Measurements from ENCODE around the gene MTMR4. TPM values are rescaled to one million over a fixed set of nuclear protein-coding genes. Genes with fewer than 3 reads are reported as not detected.

The MTMR4 gene
- total RNA-seq, 1 donor from 2014 or later: 76.5 TPM

DNA sequence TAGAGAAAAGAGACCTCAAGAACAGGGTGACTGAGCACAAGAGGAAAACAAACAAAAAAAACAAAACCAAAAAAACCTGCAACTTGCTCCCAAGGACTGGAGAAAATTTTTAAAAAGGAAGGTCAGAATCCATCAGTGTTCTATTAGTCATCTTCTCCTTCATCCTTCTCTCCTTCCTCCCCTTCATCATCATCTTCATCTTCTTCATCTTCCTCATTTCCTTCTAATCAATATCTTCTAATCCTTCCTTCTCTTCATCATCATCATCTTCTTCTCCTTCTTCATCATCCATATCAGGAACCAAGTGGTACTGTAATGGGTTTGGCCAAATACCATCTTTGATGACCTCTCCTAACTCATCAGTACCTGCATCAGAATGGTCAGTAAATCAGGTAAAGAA lies 38.5 kb downstream of the MTMR4 start:
- Mint-ChIP-seq H3K9me3 (no peaks in the 10 kb centered on the region), H3K27ac (no peak overlapping the region), H3K27me3 (no peaks in the 10 kb centered on the region), H3K4me1 (ENCODE audit: unreplicated experiment) (no peaks in the 10 kb centered on the region), H3K36me3 (no peaks in the 10 kb centered on the region), H3K4me3 (no peak overlapping the region)
- TF ChIP-seq, protein P1, sequence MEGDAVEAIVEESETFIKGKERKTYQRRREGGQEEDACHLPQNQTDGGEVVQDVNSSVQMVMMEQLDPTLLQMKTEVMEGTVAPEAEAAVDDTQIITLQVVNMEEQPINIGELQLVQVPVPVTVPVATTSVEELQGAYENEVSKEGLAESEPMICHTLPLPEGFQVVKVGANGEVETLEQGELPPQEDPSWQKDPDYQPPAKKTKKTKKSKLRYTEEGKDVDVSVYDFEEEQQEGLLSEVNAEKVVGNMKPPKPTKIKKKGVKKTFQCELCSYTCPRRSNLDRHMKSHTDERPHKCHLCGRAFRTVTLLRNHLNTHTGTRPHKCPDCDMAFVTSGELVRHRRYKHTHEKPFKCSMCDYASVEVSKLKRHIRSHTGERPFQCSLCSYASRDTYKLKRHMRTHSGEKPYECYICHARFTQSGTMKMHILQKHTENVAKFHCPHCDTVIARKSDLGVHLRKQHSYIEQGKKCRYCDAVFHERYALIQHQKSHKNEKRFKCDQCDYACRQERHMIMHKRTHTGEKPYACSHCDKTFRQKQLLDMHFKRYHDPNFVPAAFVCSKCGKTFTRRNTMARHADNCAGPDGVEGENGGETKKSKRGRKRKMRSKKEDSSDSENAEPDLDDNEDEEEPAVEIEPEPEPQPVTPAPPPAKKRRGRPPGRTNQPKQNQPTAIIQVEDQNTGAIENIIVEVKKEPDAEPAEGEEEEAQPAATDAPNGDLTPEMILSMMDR (conservative IDR thresholded peaks at IDR 0.05): no peak
- DNase-seq (ENCODE audit: extremely low spot score, unreplicated experiment): no peak

DNA sequence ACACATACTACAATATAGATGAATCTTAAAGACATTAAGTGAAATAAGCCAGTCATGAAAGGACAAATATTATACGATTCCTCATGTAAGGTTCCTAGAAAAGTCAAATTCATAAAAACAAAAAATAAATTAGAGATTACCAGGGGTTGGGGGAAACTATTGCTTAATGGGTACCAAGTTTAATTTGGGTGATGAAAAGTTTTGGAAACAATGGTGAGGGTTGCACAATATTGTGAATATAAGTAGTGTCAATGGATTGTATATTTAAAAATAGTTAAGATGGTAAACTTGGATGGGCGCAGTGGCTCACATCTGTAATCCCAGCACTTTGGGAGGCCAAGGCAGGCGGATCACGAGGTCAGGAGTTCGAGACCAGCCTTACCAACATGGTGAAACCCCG lies 44.1 kb downstream of the MTMR4 start:
- Mint-ChIP-seq H3K4me1 (ENCODE audit: unreplicated experiment) (no peaks in the 10 kb centered on the region), H3K9me3 (no peaks in the 10 kb centered on the region), H3K27ac (no peak overlapping the region), H3K4me3 (no peak overlapping the region), H3K27me3 (peaks cover 20% of the 10 kb centered on the region), H3K36me3 (no peaks in the 10 kb centered on the region)
- DNase-seq (ENCODE audit: extremely low spot score, unreplicated experiment): no peak
- TF ChIP-seq, protein P1 (conservative IDR thresholded peaks at IDR 0.05): no peak

DNA sequence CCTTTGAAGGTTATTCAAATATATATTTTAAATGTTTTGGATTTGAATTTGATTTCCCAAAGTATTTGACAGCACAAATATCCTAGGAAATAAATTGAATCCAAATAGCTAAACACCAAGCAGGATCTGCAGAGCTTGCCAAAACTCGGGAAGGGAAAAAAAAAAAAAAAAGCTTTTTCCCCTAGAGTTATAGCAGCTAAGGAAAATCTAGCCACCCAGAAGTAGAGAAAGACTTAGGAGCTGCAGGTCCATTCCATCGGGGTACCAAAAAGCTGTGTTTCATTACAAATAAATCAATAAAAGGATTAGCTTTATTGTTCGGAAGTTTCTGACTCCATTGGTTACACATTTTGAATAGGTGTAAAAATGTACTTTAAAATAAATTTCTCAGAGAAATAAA lies 45.5 kb downstream of the MTMR4 start:
- H3K4me3 Mint-ChIP-seq: no peak overlapping the region
- no peaks in the 10 kb centered on the region for H3K36me3 Mint-ChIP-seq
- no peaks in the 10 kb centered on the region for H3K4me1 Mint-ChIP-seq (ENCODE audit: unreplicated experiment)
- peaks cover 22% of the 10 kb centered on the region for H3K27me3 Mint-ChIP-seq
- H3K27ac Mint-ChIP-seq: no peak overlapping the region
- H3K9me3 Mint-ChIP-seq: no peaks in the 10 kb centered on the region
- TF ChIP-seq, protein P1 (conservative IDR thresholded peaks at IDR 0.05): no peak
- no peak for DNase-seq (ENCODE audit: extremely low spot score, unreplicated experiment)

DNA sequence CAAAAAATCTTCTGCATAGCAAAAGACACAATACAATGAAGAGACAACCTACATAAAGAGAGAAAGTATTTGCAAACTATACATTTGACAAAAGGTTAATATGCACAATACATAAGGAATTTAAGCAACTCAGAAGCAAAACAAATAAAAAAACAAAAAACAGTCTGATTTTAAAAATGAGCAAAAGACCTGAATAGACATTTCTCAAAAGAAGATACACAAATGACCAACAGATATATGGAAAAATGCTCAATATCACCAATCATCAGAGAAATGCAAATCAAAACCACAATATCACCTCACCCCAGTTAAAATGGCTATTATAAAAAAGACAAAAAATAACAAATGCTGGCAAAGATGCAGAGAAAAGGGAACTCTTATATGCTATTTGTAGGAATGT lies 58.9 kb downstream of the MTMR4 start:
- Mint-ChIP-seq H3K36me3 (no peaks in the 10 kb centered on the region), H3K9me3 (no peaks in the 10 kb centered on the region), H3K27me3 (no peaks in the 10 kb centered on the region), H3K4me3 (no peak overlapping the region), H3K4me1 (ENCODE audit: unreplicated experiment) (no peaks in the 10 kb centered on the region), H3K27ac (no peak overlapping the region)
- no peak for DNase-seq (ENCODE audit: extremely low spot score, unreplicated experiment)
- TF ChIP-seq, protein P1 (conservative IDR thresholded peaks at IDR 0.05): no peak

DNA sequence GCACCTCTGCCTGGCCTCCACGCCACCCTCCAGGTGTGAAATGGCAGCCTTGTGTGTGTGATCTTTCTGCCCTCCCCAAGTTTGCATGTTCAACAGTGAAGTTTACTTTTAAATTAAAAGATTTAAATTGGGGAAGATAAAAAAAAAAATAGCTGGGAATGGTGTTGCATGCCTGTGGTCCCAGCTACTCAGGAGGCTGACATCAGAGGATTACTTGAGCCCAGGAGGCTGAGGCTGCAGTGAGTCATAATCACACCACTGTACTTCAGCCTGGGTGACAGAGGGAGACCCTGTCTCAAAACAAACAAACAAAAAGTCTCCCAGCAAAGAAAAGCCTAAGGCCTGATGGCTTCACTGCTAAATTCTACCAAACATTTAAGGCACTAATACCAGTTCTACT lies 61.7 kb downstream of the MTMR4 start:
- no peak for DNase-seq (ENCODE audit: extremely low spot score, unreplicated experiment)
- Mint-ChIP-seq H3K4me1 (ENCODE audit: unreplicated experiment) (no peaks in the 10 kb centered on the region), H3K9me3 (no peaks in the 10 kb centered on the region), H3K36me3 (no peaks in the 10 kb centered on the region), H3K27ac (no peak overlapping the region), H3K27me3 (no peaks in the 10 kb centered on the region), H3K4me3 (no peak overlapping the region)
- TF ChIP-seq, protein P1 (conservative IDR thresholded peaks at IDR 0.05): no peak
